ENCODE results near the gene OMP.
A peak's percentile ranks its signal among the peaks of the same experiment; 100 is the strongest.

Gene OMP

DNA sequence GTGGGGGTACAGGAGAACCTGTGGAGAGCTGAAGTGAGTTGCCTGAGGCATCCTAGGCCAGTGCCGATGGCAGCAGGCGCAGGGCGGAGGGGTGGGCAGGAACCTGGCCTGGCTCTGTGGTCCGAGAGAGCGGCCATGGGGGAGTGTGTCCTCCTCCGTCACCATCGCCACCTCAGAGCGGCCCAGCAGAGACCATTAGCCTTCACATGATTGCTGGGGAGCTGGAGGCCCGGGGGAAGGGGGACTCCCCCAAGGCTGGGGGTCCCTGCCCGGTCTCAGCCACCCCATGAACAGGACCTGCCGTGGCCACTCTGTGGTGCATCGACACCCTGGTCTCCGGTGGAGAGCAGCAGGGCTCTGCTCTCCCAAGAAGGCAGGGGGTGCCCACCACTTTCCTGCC, 4.1 kb downstream of the OMP start:
- no peak for DNase-seq

DNA sequence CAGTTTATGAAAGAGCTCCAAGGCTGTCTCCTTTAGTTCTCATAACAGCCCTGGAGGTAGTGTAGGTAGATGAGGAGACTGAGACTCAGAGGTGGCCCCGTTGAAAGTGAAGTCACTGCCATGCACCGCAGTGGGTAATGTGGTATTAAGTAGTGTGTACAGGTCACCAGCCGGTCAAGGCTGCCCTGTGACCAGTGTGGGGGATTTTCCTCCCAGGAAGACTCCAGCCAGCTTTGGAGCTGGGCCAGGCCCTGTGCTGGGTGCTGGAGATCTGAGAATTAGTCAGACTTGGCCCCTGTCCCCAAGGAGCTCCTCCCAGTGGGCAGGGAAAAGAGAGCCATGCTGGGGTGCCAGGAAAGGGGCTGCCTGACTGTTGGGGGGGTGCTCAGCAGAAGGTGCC, 5.3 kb downstream of the OMP start:
- no peak for DNase-seq

DNA sequence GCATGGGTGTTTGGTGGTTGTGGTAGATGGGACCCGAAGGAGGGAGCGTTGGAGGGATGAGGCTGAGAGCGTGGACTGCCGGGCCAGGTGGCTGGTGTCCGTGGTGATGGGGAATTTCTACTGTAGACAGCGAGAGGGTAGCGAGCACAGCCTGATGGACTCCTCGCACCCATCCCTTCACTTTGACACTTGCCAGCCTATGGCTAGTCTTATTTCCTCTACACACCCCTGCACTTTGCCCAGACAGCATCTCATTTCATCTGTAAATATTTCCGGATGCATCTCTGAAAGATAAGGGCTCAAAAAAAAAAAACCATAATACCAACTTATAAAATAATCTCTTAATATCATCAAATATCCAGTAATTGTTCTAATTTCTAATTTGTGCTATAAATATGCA, 5.8 kb downstream of the OMP start:
- DNase-seq, result no peak

DNA sequence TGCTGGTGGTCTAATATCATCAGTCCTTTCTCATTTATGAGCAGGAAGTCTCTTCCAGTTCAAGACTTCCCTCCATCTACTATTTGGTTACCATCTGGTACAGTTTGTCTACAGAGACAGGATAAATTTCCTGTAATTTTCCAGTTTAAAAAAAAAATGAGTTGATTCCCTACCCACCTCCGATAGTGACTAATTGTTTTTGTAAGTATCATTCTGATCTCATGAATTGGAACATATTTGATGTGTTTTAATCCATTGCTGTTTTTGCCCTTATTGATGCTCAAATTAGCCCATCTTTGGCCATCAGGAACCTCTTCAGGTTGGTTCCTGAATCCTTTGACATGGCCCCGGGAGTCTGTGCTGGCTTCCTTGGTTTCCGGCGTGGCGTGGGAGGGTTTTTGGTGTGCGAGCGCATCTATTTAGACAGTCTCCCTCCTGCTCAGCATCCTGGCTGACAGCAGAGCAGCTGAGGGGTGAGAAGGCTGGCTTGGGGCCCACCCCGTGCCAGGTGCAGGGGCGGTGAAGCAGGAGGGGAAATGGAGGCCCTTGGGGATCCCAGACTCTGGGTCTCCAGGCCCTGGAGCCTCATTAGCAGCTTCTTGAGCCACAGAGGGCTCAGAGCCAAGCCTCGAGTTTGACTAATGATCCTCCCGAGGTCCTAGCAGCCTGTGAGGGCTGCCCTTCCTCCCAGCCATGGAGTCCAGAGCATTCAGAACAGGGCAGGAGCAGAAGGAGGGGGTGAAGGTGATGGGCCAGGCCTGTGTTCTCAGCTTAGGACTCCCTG, 6.8 kb downstream of the OMP start:
- DNase-seq, result peak in 1 of 3 experiments; percentile 31

DNA sequence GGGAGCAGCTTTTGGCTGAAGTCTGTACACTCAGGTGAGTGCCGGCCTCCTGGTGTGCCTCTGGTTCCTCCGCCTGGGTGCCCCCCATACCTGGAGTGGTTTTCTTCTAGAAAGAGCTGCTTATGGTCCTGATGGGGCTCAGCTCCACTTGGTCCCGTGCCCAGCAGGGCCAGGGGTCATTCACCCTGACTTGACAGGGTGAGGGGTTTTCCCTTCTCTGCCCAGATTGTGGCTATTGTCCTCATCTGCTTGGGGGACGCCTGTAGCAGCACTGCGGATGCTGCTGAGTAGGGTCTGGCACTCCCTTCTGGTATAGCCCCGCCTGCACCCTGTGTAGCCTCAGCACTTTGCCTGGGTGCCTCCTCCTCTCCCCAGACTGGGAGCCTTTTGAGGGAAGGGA, 8.2 kb downstream of the OMP start:
- DNase-seq, result no peak

DNA sequence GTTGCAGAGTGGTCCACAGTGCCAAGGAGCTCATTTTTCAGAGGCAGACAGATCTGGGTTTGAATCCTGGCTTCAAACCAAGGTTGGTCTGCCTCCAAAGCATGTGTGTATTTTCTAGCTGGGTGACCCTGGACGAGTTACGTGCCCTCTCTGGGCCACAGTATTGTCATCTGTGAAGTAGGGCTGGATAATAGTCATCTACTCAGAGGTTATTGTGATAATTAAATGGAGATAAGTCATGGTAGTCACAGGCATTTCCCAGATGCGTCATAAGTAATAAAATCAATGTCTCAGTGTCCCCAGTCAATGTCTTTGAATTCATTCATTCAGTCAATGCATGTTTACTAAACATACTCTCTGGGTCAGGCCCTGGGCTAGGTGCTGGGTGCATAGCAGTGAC, 8.6 kb downstream of the OMP start:
- no peak for DNase-seq

DNA sequence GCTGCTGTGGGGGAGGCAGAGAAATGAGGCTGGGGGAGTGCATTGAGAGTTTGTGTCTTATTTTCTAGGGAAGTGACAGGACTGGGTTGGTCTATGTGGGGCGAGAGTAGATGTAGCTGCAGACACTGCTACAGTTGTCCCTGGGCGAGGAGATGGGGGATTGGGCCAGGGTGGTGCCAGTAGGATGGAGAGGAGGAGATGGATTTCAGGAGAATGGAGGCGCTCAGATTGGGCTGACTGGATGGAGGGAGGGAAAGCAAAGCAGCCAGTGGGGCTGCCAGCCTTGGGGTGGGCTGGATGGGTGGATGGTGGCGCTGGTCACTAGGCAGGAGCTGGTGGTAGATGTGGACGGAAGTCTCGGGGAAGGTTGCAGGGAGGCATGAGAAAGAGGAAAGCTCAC, 9.3 kb downstream of the OMP start:
- no peak for DNase-seq

DNA sequence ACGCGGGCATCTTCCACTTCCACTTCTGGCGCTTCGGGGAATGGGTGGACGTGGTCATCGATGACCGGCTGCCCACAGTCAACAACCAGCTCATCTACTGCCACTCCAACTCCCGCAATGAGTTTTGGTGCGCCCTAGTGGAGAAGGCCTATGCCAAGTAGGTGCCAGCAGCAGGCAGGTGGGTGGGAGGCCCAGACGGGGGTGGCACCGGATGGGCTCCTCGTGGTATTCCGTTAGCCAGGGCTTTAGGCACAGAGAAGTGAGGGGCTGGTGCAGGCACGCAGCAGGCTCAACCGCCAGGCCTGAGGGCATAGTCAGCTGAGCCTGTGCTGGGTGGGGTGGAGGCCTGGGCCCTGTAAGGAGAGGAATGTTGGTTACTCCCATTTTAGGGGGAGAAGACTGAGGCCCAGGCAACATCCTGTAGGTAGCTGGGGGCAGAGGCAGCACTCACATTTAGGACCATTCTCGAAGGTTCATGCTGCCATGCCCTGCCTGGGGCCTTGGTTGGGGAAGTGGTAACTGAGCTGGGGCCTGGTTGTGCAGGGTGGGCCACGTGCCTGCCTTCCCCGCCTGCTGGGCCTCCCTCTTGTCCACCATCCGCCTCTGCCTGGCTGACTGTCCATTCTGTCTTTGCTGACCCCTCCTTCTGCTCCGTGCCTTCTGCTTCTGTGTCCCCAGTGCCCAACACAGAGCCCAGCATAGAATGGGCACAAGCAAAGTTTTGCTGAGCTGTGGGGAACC, 10.2 kb downstream of the OMP start:
- no peak for DNase-seq

DNA sequence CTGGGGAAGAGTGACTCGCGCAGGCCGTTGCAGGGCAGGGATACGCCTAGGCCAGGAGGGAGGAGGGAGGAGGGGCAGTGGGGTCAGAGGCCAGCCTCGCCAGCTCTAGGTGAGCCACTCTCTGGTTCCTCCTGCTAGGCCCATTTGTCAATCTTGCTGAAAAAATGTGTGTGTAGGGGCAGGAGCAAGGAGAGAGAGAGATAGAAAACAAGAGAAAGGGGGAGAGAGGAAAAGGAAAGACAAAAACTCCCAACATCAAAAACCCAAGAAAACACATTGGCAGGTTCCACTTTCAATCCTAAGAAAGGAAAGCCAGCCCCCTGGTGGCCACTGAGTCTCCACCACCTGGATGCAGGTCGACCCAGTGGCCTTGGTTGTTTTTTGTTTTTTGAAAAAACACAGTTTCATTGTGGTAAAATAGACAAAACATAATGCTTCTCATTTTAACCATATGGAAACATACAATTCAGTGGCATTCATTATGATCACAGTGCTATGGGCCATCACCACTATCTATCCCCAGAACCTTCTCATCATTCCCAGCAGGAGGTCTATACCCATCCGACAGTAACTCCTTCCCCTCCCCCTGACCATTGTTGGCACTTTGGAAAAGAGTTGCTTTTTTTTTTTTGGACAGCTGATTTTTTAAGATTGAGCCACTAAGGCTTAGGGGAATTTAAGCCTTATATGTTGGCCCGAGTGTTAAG, 10.9 kb downstream of the OMP start:
- peak in 1 of 3 experiments; percentile 51 for DNase-seq

DNA sequence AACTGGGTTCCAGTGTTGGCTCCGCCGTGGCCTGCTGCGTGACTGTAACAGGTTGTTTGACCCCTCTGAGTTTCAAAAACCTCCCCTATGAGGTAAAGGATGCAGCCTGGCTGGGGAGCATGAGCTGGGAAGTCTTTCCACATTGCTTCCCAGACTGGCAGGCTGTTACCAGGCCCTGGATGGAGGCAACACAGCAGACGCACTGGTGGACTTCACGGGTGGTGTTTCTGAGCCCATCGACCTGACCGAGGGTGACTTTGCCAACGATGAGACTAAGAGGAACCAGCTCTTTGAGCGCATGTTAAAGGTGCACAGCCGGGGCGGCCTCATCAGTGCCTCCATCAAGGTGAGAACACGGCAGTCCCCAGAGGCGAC, 11.4 kb downstream of the OMP start:
- no peak for DNase-seq

DNA sequence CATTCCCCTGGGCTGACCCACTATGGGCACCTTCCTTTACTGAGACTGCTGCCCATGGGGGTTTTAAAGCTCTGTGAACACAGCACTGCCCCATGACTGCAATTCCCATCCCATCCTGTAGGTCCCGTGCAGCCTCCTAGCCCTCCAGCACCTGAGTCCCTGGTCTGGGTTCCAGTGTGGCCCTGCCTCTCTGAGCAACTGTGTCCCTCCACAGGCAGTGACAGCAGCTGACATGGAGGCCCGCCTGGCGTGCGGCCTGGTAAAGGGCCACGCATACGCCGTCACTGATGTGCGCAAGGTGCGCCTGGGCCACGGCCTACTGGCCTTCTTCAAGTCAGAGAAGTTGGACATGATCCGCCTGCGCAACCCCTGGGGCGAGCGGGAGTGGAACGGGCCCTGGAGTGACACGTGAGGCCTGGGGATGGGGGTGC, 12.6 kb downstream of the OMP start:
- DNase-seq, result no peak

DNA sequence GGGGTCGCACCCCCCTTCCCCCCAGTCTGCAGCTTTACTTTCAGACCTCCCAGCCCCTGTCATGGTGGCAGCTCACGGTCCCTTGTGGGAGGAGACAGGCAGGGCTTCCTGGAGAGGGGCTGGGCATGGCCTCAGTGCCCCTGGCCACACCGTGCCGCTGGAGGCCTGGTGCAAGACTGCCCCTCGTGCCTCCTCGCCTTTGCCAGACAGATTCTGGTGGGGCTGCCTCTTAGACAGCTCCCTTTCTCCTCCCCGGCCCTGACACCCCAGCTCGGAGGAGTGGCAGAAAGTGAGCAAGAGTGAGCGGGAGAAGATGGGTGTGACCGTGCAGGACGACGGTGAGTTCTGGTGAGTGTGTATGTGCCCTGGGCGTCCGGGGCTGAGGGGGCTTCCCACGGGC, 13.3 kb downstream of the OMP start:
- DNase-seq, result no peak

DNA sequence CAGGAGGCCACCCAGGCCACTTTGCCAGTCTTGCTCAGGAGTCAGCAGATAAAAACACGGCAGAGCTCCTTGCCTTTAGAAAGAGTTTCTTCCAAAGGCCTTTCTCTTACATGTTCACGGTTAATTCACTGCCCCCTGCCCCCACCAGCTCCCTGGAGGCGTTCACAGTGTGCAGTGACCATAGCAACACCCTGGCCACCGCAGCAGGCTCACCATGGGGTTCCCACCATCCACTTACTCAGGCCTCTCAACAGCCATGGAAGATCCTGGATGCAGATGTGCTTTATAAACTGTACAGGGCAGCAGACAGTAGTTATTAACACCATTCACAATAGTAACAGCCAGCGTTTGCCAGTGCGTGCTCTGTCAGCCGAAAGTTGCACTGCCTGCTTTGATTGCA, 14.9 kb downstream of the OMP start:
- DNase-seq, result peak in 2 of 3 experiments; percentile 75 to 92

DNA sequence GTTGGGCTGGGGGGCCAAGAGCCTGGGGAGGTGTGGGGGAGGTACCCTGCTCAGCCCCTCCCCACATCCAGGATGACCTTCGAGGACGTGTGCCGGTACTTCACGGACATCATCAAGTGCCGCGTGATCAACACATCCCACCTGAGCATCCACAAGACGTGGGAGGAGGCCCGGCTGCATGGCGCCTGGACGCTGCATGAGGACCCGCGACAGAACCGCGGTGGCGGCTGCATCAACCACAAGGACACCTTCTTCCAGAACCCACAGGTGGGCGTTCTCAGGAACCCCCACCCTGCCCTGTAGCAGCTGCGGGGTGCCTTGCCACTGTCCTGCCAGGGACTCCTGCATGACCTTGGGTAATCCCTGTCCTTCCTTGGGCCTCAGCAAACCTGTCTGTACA, 15.4 kb downstream of the OMP start:
- DNase-seq, result no peak

DNA sequence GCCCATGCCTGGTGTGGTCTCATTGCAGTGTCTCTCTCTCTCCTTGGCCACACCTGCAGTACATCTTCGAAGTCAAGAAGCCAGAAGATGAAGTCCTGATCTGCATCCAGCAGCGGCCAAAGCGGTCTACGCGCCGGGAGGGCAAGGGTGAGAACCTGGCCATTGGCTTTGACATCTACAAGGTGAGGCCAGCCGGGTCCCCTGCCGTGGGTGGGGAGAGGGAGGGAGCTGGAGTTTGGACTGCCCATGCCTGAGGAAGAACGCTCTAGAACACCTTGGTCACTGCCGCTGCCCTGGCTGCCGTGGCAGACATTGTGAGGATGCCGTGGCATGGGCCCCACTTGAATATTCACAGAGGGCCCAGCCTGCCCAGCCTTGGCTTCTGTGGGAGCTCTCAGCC, 16.3 kb downstream of the OMP start:
- no peak for DNase-seq

DNA sequence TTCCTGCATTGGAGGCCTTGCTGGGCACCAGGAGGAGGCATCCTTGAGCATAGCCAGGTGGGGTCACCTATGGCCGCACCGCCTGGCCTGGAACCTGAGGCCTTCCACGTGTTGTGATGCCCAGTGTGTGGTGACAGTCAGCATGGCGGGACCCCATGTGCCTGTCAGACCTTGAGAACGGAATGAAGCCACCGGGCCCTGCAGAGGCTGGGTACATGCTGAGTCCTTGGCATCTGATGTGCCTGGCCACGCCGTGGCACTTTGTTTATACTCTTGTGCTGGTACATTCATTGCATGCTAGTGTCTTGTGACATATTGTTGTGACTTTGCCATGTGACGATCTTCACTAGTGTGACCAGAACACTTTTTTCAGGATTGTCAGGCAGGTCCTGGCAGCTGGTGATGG, 16.9 kb downstream of the OMP start:
- no peak for DNase-seq

DNA sequence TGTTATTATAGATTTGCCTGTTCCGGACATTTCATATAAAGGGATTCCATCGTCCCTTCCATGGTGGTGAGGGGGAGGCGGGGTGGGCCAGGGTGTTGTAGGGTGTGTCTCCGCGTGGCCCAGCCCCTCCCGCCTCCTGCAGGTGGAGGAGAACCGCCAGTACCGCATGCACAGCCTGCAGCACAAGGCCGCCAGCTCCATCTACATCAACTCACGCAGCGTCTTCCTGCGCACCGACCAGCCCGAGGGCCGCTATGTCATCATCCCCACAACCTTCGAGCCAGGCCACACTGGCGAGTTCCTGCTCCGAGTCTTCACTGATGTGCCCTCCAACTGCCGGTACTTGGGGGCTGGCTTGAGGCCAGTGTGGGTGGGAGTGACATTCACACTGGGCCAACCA, 17.9 kb downstream of the OMP start:
- no peak for DNase-seq

DNA sequence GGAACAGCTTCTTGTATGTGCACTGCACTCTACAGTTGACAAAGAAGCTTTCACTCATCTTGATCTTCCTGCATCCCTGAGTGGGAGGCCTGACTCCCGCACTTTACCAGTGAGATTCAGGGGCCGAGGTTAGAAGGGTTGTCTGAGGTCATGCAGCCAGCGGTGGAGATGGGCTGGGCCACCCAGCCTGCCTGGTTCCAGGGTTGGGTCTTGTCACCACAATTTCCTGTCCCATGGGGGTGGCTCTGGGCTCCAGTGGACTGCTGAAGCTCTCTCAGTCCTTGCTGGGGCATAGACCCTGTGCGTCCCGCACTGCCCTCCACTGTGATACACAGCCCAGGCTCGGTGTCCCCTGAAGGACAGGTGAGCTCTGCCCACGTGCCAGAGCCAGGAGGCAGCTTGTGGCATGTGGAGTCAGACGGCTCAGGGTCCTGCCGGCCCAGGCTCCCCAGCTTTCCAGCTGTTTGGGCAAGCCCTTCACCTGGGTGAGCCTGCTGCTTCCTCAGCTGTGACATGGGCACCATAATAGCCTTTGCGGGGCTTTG, 18.5 kb downstream of the OMP start:
- no peak for DNase-seq

DNA sequence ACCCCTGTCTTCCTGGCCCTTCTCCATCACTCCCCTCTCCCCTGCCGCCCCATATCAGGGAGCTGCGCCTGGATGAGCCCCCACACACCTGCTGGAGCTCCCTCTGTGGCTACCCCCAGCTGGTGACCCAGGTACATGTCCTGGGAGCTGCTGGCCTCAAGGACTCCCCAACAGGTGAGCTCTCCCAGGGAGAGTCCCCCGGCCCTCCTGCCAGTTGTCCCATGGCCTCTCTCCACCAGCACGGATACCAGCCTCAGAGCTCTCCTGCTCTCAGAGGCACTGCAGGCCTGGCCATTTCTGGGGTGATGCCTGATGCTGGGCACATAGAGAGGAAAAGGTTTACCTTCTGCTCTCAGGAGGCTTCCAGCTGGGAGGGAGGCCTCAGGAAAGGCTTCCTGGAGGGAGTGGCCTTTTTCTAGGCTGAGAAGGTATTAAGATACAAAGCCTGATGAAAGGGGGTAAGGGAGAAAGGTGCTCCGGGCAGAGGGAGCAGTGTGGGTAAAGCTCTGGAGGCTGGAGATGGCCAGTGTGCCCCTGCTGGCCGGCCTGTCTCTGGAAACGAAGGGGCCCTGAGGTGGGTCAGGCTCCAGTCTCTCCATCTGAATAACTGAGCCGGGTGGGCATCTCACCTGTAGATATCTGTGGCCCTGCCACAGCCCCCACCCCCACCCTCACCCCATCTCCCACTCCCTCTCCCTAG, 19.4 kb downstream of the OMP start:
- no peak for DNase-seq

DNA sequence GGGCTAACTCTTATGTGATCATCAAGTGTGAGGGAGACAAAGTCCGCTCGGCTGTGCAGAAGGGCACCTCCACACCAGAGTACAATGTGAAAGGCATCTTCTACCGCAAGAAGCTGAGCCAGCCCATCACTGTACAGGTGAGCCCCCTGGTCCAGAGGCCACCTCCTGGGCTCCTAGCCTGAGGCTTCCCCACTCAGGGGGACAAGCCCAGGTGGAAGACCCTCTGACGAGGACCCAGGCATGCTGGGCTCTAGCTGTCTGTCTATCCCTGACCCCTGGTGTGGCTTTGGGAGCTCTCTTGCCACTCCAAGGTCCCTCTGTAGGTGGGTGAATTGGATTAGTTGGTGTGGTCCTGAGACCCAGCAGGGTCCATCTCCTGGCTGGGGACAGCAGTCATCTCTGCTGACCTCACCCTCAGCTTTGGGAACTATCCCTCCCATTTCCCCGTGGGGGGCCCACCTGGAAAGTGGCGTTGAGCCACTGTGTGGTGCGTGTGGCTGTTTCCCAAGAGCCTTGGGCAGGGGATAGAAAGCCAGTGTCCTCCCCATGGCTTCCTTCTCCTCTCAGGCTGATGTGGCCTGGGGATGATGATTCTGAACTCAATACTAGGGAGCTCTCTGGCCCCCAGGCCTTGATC, 20.1 kb downstream of the OMP start:
- no peak for DNase-seq

DNA sequence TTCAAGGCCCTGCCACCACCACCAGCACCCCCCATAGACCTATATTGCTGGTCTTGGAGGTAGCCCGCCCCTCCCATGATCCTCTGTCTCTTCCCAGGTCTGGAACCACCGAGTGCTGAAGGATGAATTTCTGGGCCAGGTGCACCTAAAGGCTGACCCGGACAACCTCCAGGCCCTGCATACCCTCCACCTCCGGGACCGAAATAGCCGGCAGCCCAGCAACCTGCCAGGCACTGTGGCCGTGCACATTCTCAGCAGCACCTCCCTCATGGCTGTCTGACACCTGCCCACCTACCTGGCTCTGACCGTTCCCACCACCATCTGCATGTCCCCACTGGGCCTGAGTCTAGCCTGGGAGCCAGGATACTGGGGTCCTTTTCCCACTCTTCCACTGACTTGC, 21.0 kb downstream of the OMP start:
- DNase-seq, result no peak

DNA sequence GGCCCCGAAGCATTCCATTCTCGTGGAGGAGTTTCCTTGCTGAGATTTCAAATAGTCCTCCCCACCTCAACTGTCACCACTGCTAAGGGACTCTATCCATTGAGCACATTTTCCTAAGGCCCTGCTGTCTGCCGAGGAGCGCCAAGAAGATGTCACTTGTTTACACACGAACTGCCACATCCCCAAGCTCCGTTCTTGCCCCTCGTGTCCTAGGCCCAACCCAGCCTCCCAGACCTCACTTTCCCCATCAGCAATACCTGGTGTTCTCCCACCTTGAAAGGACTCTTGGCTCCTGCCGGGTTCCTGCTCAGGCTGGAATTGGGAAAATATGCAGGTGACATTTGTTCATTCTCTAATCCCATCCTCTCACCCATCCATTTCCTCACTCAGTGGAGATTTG, 21.4 kb downstream of the OMP start:
- no peak for DNase-seq

DNA sequence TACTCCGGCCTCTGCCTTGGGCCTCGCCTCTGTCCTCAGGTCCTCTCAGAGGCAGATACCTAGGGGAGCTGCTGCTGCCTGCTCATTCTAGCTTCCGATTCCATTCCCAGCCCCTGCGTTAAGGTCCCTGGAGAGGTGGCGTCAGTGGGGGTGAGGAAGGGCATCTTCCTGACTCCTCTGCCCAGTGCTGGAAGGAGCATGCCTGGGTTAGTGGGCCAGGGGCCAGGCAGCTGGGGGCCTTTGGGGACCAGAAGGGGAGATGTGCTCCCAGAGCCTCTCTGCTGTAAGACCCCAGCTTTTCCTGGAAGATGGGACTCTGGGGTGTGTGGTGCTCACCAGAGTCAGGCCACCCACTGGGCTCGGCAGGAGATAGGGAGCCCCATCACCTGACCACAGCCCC, 21.8 kb downstream of the OMP start:
- DNase-seq, result no peak

Measured in NCI-H1417 (cell line).